AG10803 (cell line): ENCODE data around the gene CTBP2.
"Not testable (repeated sequence)": the region's sequence is repeated elsewhere in the genome, so short reads cannot be mapped to it uniquely, and the experiment has no call there.

Source experiments
- DNase-seq: peaks from one replicate; pipeline ENCODE4 v3.0.0; 2010; ENCODE audit warnings: low read depth
- H3K4me3 ChIP-seq: 2 replicates; pipeline ENCODE4 v1.5.1; 2011; ENCODE audit warnings: mild to moderate bottlenecking, low read length, control low read depth
- TF ChIP-seq, protein P1 (sequence below): conservative IDR thresholded peaks from 2 replicates; pipeline ENCODE4 v1.5.1; 2011; ENCODE audit warnings: mild to moderate bottlenecking, low read length, control low read depth, inconsistent platforms

Gene CTBP2

DNA sequence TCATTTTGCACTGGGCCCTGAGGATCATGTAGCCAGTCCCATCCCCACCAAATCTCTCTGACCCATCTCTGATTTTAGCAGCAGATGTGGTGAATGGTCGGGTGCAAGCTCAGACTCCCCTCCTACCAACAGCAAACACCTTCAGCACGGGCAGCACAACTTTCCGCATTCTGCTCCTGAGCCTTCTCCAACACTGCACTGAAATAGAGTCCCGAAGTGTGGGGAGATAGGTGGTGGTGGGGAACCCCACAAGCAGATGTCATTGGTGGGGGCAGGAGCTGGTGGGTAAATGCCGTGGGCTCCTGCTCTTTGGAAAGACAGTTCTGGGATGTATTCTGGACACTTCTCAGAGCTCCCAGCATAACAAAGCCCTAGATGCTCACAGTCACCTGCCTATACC lies 9.6 kb upstream of the CTBP2 start:
- TF ChIP-seq, protein P1, sequence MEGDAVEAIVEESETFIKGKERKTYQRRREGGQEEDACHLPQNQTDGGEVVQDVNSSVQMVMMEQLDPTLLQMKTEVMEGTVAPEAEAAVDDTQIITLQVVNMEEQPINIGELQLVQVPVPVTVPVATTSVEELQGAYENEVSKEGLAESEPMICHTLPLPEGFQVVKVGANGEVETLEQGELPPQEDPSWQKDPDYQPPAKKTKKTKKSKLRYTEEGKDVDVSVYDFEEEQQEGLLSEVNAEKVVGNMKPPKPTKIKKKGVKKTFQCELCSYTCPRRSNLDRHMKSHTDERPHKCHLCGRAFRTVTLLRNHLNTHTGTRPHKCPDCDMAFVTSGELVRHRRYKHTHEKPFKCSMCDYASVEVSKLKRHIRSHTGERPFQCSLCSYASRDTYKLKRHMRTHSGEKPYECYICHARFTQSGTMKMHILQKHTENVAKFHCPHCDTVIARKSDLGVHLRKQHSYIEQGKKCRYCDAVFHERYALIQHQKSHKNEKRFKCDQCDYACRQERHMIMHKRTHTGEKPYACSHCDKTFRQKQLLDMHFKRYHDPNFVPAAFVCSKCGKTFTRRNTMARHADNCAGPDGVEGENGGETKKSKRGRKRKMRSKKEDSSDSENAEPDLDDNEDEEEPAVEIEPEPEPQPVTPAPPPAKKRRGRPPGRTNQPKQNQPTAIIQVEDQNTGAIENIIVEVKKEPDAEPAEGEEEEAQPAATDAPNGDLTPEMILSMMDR = no peak
- no peak overlapping the region for H3K4me3 ChIP-seq
- DNase-seq = no peak

DNA sequence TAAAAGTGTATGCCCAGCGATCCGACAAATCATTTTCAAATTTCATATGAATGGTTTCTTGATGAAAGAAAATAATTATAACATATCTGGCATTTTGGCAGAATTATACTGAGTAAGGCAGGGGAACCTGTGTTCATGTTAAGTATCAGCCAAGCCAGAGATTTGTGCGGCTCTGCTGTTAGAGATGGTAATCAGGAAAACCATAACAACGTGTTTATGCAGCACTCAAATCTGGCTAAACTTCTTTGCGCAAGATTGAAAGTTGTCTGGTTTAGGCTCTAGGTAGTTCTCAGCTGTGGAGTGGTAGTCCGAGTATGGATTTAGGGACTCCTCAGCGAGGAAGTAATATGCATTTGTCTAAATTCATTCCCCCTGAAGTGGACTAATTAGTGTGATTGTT lies 8.9 kb upstream of the CTBP2 start:
- TF ChIP-seq, protein P1 = no peak
- no peak for DNase-seq
- H3K4me3 ChIP-seq = no peak overlapping the region

DNA sequence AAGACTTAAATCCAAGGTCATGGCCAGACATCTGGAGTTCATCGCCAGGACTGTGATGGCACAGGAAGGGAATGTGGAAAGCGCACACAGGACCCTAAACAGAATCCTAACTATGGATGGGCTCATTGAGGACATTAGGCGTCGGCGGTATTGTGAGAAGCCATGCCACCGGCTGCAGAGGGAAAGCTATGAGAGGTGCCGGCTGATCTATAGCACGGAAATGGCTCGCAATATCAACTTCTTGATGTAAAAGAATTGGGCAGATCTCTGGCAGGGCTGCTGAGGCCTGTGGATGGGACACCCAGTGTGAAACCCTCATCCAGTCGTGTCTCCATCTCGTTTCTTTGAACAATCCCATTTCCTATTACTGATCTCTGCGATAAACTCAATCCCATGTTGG lies 6.3 kb upstream of the CTBP2 start:
- DNase-seq = no peak
- TF ChIP-seq, protein P1 = no peak
- no peak overlapping the region for H3K4me3 ChIP-seq

DNA sequence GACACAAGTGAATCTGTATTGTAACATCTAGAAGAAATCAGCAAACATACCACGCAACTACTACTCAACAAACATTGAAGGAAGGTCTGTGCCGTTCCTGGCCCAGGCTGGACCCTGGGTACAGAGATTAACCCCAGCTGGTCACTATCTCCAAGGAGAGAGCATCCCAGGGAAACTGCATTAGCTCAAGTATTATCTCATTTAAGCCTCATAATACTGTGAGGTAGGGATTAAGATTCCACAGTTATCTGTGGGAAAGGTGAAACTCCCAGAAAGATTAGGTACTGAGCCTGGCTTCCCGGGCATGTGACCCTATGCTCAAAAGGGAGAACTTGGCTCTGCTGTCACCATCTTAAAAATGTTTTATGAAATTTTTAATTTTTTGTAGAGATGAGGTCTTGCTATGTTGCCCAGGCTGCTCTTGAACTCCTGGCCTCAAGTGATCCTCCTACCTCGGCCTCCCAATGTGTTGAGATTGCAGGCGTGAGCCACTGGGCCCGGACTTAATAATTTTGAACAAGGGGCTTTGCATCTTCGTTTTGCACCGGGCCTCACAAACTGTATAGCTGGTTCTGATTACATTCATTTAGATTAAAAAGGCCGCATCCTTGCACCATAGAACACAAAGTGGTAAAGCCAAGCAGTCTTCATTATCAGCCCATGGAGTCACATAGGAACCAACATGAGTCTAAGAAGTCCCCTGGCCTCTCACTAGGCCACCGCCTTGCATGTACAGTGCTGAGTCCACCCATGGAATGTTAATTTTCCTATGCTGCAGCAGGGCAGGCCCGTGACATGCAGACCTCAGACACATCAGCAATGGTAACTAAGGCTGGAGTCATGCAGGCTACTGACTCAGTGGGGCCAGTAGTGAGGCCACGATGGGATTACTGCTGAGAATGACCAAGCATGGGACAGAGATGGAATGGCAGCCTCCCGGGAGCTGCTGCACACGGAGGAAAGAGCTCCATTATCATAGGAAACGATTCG lies 5.5 kb upstream of the CTBP2 start:
- TF ChIP-seq, protein P1 = no peak
- H3K4me3 ChIP-seq = no peak overlapping the region
- DNase-seq = no peak

DNA sequence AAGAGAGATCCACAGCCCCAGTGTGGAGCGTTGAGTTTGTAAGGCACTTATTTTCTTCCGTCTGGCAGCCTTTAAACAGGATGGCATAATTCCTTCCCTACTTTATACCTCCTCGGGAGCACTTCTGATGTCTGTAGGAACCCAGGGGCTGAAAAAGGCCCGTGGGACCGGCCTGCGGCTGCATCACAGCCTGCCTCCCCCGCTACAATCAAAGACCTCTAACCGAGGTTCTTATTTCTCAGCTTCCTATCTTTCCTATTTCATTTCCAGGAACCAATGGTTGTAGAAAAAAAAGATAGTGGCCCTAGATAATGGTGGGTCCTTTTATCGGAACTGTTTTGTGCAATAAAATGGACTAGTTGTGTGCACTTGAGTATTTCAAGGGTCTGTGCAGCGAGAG lies 4.1 kb upstream of the CTBP2 start:
- no peak overlapping the region for H3K4me3 ChIP-seq
- no peak for DNase-seq
- TF ChIP-seq, protein P1 = no peak

DNA sequence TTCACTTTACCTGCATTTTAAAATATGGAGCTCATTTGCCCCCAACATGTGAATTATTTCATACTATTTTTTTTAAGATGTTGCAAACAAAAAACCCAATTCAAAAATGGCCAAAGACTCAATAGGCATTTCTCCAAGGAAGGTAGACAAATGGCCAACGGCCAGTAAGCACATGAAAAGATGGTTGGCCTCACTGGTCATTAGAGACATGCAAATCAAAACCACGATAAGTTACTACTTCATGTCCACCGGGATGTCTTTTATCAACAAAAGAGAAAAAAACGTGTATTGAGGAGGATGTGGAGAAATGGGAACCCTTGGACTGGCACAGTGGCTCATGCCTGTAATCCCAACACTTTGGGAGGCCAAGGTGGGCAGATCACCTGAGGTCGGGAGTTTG lies 3.4 kb upstream of the CTBP2 start:
- TF ChIP-seq, protein P1 = no peak
- DNase-seq = no peak
- H3K4me3 ChIP-seq = no peak overlapping the region

DNA sequence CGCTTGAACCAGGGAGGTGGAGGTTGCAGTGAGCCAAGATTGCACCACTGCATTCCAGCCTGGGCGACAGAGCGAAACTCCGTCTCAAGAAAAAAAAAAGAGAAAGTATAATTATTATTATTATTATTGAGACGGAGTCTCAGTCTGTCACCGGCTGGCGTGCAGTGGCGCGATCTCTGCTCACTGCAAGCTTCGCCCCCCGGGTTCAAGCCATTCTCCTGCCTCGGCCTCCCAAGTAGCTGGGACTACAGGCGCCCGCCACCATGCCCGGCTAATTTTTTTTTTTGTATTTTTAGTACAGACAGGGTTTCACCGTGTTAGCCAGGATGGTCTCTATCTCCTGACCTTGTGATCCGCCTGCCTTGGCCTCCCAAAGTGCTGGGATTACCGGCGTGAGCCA lies 2.9 kb upstream of the CTBP2 start:
- H3K4me3 ChIP-seq, DNase-seq: not testable (repeated sequence)
